ENCODE measurements around the gene HSH2D.
"Not testable (repeated sequence)": the region's sequence is repeated elsewhere in the genome, so short reads cannot be mapped to it uniquely, and the experiment has no call there.

Gene HSH2D

GRCh38 chr19:16143399-16144215, at the start of gene HSH2D:
Gene HSH2D, plus strand, starts transcription at chr19:16143685. Its CDS starts 5,066 bp downstream, at chr19:16148751.
- peak; percentile 73 for DNase-seq

- DNase-seq: no peak
Observed at GRCh38 chr19:16094360-16095070, 49.0 kb upstream of the HSH2D start.

GRCh38 chr19:16095071-16095571, 48.4 kb upstream of the HSH2D start:
- DNase-seq: no peak

- no peak for DNase-seq
Observed at GRCh38 chr19:16096280-16096855, 47.1 kb upstream of the HSH2D start.

GRCh38 chr19:16098416-16098768, 45.1 kb upstream of the HSH2D start:
- DNase-seq: no peak

GRCh38 chr19:16098821-16099220, 44.7 kb upstream of the HSH2D start:
- DNase-seq: no peak

GRCh38 chr19:16099314-16099965, 44.0 kb upstream of the HSH2D start:
- DNase-seq: not testable (repeated sequence)

GRCh38 chr19:16100524-16100923, 43.0 kb upstream of the HSH2D start:
- DNase-seq: no peak

GRCh38 chr19:16104722-16105121, 38.8 kb upstream of the HSH2D start:
- no peak for DNase-seq

GRCh38 chr19:16106121-16106520, 37.4 kb upstream of the HSH2D start:
- no peak for DNase-seq

GRCh38 chr19:16111160-16111908, 32.2 kb upstream of the HSH2D start, which contains the start of gene RAB8A:
Gene RAB8A, plus strand, starts transcription at chr19:16111889. Its CDS starts 13 bp downstream, at chr19:16111902.
- peak; percentile 100 for DNase-seq

- DNase-seq: no peak
Observed at GRCh38 chr19:16111909-16112752, 31.4 kb upstream of the HSH2D start.

- DNase-seq: no peak
Observed at GRCh38 chr19:16112778-16113177, 30.7 kb upstream of the HSH2D start.

- no peak for DNase-seq
Observed at GRCh38 chr19:16113727-16114126, 29.8 kb upstream of the HSH2D start.

GRCh38 chr19:16115301-16116039, 28.0 kb upstream of the HSH2D start:
- DNase-seq: no peak

- DNase-seq: no peak
Observed at GRCh38 chr19:16116067-16116466, 27.4 kb upstream of the HSH2D start.

- DNase-seq: no peak
Observed at GRCh38 chr19:16117594-16118033, 25.9 kb upstream of the HSH2D start.

- DNase-seq: peak; percentile 43
Observed at GRCh38 chr19:16118489-16119033, 24.9 kb upstream of the HSH2D start.

- not testable (repeated sequence) for DNase-seq
Observed at GRCh38 chr19:16119075-16119857, 24.2 kb upstream of the HSH2D start.
